Measurements from ENCODE around the gene CEMIP2. TPM values are rescaled to one million over a fixed set of nuclear protein-coding genes. Genes with fewer than 3 reads are reported as not detected.

CEMIP2 gene
- 10 to 100 TPM in 3 of 4 donors, 1 to 10 TPM in 1; 7.4 to 50.7 (median 30.5) TPM for total RNA-seq

- Histone ChIP-seq H3K27me3 (no peaks in the 10 kb centered on the region), H3K27ac (peak within 1 kb of the TSS; percentile 97 to 98), H3K9me3 (no peaks in the 10 kb centered on the region), H3K4me3 (peak within 1 kb of the TSS; percentile 72 to 92), H3K4me1 (peaks cover 0 to 3% of the 10 kb centered on the region in 2 donors), H3K36me3 (no peaks in the 10 kb centered on the region)
- intact Hi-C loops (cut with DNase I; ENCODE audit: low total_unique reads): no loop called here
- TF ChIP-seq, protein P1, sequence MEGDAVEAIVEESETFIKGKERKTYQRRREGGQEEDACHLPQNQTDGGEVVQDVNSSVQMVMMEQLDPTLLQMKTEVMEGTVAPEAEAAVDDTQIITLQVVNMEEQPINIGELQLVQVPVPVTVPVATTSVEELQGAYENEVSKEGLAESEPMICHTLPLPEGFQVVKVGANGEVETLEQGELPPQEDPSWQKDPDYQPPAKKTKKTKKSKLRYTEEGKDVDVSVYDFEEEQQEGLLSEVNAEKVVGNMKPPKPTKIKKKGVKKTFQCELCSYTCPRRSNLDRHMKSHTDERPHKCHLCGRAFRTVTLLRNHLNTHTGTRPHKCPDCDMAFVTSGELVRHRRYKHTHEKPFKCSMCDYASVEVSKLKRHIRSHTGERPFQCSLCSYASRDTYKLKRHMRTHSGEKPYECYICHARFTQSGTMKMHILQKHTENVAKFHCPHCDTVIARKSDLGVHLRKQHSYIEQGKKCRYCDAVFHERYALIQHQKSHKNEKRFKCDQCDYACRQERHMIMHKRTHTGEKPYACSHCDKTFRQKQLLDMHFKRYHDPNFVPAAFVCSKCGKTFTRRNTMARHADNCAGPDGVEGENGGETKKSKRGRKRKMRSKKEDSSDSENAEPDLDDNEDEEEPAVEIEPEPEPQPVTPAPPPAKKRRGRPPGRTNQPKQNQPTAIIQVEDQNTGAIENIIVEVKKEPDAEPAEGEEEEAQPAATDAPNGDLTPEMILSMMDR (IDR thresholded peaks at IDR 0.05): peak in 3 of 4 experiments; percentile 40 to 52 (median 50)
- peak; percentile 90 to 93 for TF ChIP-seq POLR2A (IDR thresholded peaks at IDR 0.05)
- DNase-seq: peak; percentile 87 to 88
Measured at GRCh38 chr9:71768388-71769174, at the start of gene CEMIP2. Gene CEMIP2, minus strand, starts transcription at chr9:71768513. Its CDS starts 18,140 bp downstream, at chr9:71750373.

DNA sequence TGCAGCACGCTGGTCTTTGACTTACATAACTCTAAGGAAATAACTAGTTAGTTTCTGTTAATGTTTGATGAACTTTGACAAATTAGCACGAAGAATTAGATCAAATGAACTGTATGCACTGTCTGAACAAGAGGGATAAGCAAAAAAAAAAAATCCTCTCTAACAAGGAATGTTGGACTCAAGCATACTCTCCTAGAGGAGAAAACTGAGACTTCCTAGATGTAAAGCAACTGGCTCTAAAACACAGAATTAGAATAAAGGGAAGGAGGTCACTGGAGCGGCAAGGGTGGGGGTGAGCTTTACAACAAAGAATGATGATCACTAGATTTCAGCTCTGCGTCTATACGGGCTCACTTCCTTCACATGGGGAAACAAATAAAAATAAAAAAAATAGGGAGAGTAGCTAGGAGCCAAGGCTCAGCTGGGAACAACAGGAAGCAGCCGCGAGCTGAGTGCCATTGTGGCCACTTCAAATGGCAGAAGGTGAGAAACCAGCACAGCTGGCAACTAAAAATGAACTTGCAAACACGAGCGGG is 48.7 kb upstream of the CEMIP2 start:
- no peaks in the 10 kb centered on the region for H3K9me3 ChIP-seq
- intact Hi-C loops (cut with DNase I; ENCODE audit: low total_unique reads): no loop called here
- H3K36me3 ChIP-seq: no peaks in the 10 kb centered on the region
- no peak overlapping the region for H3K4me3 ChIP-seq
- TF ChIP-seq, protein P1 (IDR thresholded peaks at IDR 0.05): no peak
- no peak for TF ChIP-seq POLR2A (IDR thresholded peaks at IDR 0.05)
- H3K4me1 ChIP-seq: no peaks in the 10 kb centered on the region
- no peak overlapping the region for H3K27ac ChIP-seq
- no peaks in the 10 kb centered on the region for H3K27me3 ChIP-seq
- no peak for DNase-seq

DNA sequence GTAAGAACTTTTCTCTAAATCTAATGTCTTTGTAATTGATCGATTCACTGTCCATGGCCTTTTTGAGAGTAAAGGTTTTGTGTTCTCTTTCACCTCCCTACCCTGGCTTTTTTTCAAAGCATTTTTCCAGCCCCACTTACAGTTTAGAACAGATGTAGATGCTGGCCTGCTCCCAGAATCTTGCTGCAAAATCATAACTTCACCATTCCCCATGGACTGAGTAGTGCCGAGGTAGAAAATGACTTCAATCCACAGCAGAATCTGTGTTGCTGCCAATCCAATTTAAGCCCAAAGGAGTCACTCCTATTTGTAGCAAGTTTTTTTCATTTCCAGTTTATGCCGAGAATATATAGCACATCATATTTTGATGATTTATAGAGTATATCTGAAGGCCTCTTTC is 46.5 kb upstream of the CEMIP2 start:
- DNase-seq: no peak
- no peaks in the 10 kb centered on the region for H3K27me3 ChIP-seq
- TF ChIP-seq, protein P1 (IDR thresholded peaks at IDR 0.05): no peak
- no peak for TF ChIP-seq POLR2A (IDR thresholded peaks at IDR 0.05)
- intact Hi-C loops (cut with DNase I; ENCODE audit: low total_unique reads): no loop called here
- no peak overlapping the region for H3K4me3 ChIP-seq
- no peak overlapping the region for H3K27ac ChIP-seq
- H3K36me3 ChIP-seq: no peaks in the 10 kb centered on the region
- H3K9me3 ChIP-seq: no peaks in the 10 kb centered on the region
- H3K4me1 ChIP-seq: no peaks in the 10 kb centered on the region

DNA sequence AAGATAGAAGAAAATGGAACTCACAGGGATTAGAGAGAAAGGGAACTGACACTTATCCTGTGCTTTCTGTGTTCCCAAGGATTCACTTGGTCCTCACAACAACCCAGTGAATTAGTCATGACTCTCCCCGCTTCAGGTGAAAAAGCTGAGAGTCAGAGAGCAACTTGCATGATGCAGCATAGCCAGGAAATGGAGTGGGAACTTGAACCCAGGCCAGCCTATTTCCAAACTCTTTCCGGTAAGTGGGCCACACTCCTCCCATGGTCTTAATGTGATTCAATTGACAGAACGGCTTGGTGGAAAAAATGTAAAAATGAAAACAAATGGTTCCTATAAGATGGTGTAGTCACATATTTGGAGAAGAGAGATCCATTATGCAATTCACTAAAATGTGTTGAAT is 45.9 kb upstream of the CEMIP2 start:
- H3K36me3 ChIP-seq: no peaks in the 10 kb centered on the region
- H3K9me3 ChIP-seq: no peaks in the 10 kb centered on the region
- H3K27me3 ChIP-seq: no peaks in the 10 kb centered on the region
- intact Hi-C loops (cut with DNase I; ENCODE audit: low total_unique reads): no loop called here
- H3K4me3 ChIP-seq: no peak overlapping the region
- no peak overlapping the region for H3K27ac ChIP-seq
- DNase-seq: peak in 1 of 2 donors; percentile 27
- no peak for TF ChIP-seq POLR2A (IDR thresholded peaks at IDR 0.05)
- TF ChIP-seq, protein P1 (IDR thresholded peaks at IDR 0.05): no peak
- no peaks in the 10 kb centered on the region for H3K4me1 ChIP-seq

- Histone ChIP-seq H3K4me3 (no peak overlapping the region), H3K9me3 (no peaks in the 10 kb centered on the region), H3K27ac (no peak overlapping the region), H3K4me1 (no peaks in the 10 kb centered on the region), H3K36me3 (no peaks in the 10 kb centered on the region), H3K27me3 (no peaks in the 10 kb centered on the region)
- TF ChIP-seq, protein P1 (IDR thresholded peaks at IDR 0.05): no peak
- TF ChIP-seq POLR2A (IDR thresholded peaks at IDR 0.05): no peak
- DNase-seq: peak in 1 of 2 donors; percentile 17
- intact Hi-C loops (cut with DNase I; ENCODE audit: low total_unique reads): no loop called here
Measured at GRCh38 chr9:71812385-71812784, 44.1 kb upstream of the CEMIP2 start.

Measured in uterus (tissue), 4 donors.